WI38 (cell line): ENCODE data around the gene FIG4.
"Not testable (repeated sequence)": the region's sequence is repeated elsewhere in the genome, so short reads cannot be mapped to it uniquely, and the experiment has no call there.

ENCODE experiments used
- H3K4me3 ChIP-seq: 2 replicates; pipeline ENCODE4 v1.5.1; 2011; ENCODE audit warnings: low read depth, mild to moderate bottlenecking, control low read depth, low read length
- CTCF ChIP-seq: IDR thresholded peaks from 2 replicates; pipeline ENCODE4 v1.5.1; 2012; ENCODE audit warnings: low read depth, mild to moderate bottlenecking, control low read depth, low read length

FIG4 gene

GRCh38 chr6:109867009-109867969, 176.2 kb downstream of the FIG4 start:
- TF ChIP-seq CTCF = no peak
- no peak overlapping the region for H3K4me3 ChIP-seq

- TF ChIP-seq CTCF = no peak
- H3K4me3 ChIP-seq = no peak overlapping the region
Observed at GRCh38 chr6:109867970-109868358, 176.9 kb downstream of the FIG4 start.

- H3K4me3 ChIP-seq = not testable (repeated sequence)
Observed at GRCh38 chr6:109869398-109870088, 178.4 kb downstream of the FIG4 start.

GRCh38 chr6:109870089-109870410, 179.0 kb downstream of the FIG4 start:
- no peak overlapping the region for H3K4me3 ChIP-seq
- no peak for TF ChIP-seq CTCF

- no peak for TF ChIP-seq CTCF
- no peak overlapping the region for H3K4me3 ChIP-seq
Observed at GRCh38 chr6:109872549-109872948, 181.5 kb downstream of the FIG4 start.

GRCh38 chr6:109872968-109873545, 182.0 kb downstream of the FIG4 start:
- no peak overlapping the region for H3K4me3 ChIP-seq
- TF ChIP-seq CTCF = no peak

GRCh38 chr6:109874086-109874485, 183.0 kb downstream of the FIG4 start:
- no peak for TF ChIP-seq CTCF
- no peak overlapping the region for H3K4me3 ChIP-seq
